GM12878 (cell line): Measurements from ENCODE around the gene TCEANC. TPM values are rescaled to one million over a fixed set of nuclear protein-coding genes. Genes with fewer than 3 reads are reported as not detected.

ENCODE experiments used
- DPF2 ChIP-seq: fragments of 450-650 bp; IDR thresholded peaks from 2 replicates; pipeline ENCODE4 v1.6.1; 2017; ENCODE audit warnings: mild to moderate bottlenecking
- IKZF1 ChIP-seq: fragments of 450-650 bp; conservative IDR thresholded peaks from 2 replicates; pipeline ENCODE4 v1.6.1; 2017; ENCODE audit warnings: antibody characterized with exemption, mild to moderate bottlenecking
- IKZF2 ChIP-seq, 2 experiments: fragments of 450-650 bp; IDR thresholded peaks; 2 replicates each; pipeline ENCODE4 v1.6.1; 2017; ENCODE audit warnings: mild to moderate bottlenecking in 2 of 2, moderate library complexity in 2 of 2
- MTA3 ChIP-seq: IDR thresholded peaks from 2 replicates; pipeline ENCODE4 v1.6.1; 2012; ENCODE audit warnings: low read length, inconsistent platforms, borderline replicate concordance
- RB1 ChIP-seq: fragments of 450-650 bp; formaldehyde crosslinking; IDR thresholded peaks from 2 replicates; pipeline ENCODE4 v1.6.1; 2017; ENCODE audit warnings: mild to moderate bottlenecking, borderline replicate concordance
- SMAD1 ChIP-seq: fragments of 450-650 bp; IDR thresholded peaks from 2 replicates; pipeline ENCODE4 v1.6.1; 2018; ENCODE audit warnings: mild to moderate bottlenecking, low read depth; ENCODE audit not compliant: partially characterized antibody
- ZNF384 ChIP-seq: IDR thresholded peaks from 2 replicates; pipeline ENCODE4 v1.6.1; 2012; ENCODE audit warnings: low read depth, mild to moderate bottlenecking, low read length, improper control_type of control experiment, borderline replicate concordance
- polyA plus RNA-seq, 11 experiments: library from polyadenylated mRNA; depleted of rRNA in 4 of 11; unstranded in 6 of 11; stranded (reverse) in 5 of 11; fragments of >200 nt; fragmentation: Nextera tagmentation in 4 of 11; fragmentation: Illumina TruSeq in 1 of 11; extraction: Ambion mirVana in 4 of 11; extraction: Trizol in 1 of 11; gene quantifications; 1 replicate in 1 of 11; 2 replicates in 10 of 11; pipeline versions ENCODE4 v1.2.1 to v1.2.3, GENCODE V29; 2011 to 2016; ENCODE audit warnings: inconsistent platforms in 2 of 11, missing spikeins in 2 of 11, low read depth in 1 of 11
- total RNA-seq, 4 experiments: library from RNA; depleted of rRNA in 3 of 4; stranded (reverse); fragments of >200 nt in 3 of 4; fragmentation: Illumina TruSeq in 1 of 4; extraction: Trizol in 1 of 4; gene quantifications; 2 replicates each; pipeline versions ENCODE4 v1.2.1 to v1.2.3, GENCODE V29; 2013 to 2021
- TF ChIP-seq, protein P1 (sequence below): fragments of 450-650 bp; IDR thresholded peaks from 2 replicates; pipeline ENCODE4 v1.6.1; 2017; ENCODE audit warnings: mild to moderate bottlenecking, moderate library complexity

Gene TCEANC
- total and polyA plus RNA-seq, 10 of the 15 experiments (the other 5 are each of a cell fraction or from before 2014, with no cell fraction given), result 1.1 to 4.9 (median 2.9) TPM

- TF ChIP-seq, protein P1, sequence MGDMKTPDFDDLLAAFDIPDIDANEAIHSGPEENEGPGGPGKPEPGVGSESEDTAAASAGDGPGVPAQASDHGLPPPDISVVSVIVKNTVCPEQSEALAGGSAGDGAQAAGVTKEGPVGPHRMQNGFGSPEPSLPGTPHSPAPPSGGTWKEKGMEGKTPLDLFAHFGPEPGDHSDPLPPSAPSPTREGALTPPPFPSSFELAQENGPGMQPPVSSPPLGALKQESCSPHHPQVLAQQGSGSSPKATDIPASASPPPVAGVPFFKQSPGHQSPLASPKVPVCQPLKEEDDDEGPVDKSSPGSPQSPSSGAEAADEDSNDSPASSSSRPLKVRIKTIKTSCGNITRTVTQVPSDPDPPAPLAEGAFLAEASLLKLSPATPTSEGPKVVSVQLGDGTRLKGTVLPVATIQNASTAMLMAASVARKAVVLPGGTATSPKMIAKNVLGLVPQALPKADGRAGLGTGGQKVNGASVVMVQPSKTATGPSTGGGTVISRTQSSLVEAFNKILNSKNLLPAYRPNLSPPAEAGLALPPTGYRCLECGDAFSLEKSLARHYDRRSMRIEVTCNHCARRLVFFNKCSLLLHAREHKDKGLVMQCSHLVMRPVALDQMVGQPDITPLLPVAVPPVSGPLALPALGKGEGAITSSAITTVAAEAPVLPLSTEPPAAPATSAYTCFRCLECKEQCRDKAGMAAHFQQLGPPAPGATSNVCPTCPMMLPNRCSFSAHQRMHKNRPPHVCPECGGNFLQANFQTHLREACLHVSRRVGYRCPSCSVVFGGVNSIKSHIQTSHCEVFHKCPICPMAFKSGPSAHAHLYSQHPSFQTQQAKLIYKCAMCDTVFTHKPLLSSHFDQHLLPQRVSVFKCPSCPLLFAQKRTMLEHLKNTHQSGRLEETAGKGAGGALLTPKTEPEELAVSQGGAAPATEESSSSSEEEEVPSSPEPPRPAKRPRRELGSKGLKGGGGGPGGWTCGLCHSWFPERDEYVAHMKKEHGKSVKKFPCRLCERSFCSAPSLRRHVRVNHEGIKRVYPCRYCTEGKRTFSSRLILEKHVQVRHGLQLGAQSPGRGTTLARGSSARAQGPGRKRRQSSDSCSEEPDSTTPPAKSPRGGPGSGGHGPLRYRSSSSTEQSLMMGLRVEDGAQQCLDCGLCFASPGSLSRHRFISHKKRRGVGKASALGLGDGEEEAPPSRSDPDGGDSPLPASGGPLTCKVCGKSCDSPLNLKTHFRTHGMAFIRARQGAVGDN, result 0 out of 2 replicates have a peak, but pooled peaks have one; percentile 36
- TF ChIP-seq ZNF384 (peak; percentile 70), RB1 (no peak), IKZF1 (peak; percentile 46), SMAD1 (peak; percentile 41), DPF2 (peak; percentile 64; the same call in 1 of the 2 replicates), MTA3 (no peak), IKZF2 (IDR thresholded peaks at IDR 0.05) (peak; percentile 45 to 53; a peak in 2 of 4 replicates)
- TF ChIP-seq, all 136 proteins: peak for 11
Measured at GRCh38 chrX:13685126-13685763, 32.3 kb downstream of the TCEANC start (continued).
